HEK293T (cell line): Measurements from ENCODE around the gene ADGRL3.

Source experiments
- CTCF ChIA-PET: fragments of 350-600 bp; formaldehyde crosslinking; extraction: SDS; loops from one replicate; lab custom pipeline; 2021; ENCODE audit warnings: antibody characterized with exemption, inconsistent platforms; lab: Yijun Ruan, JAX
- POLR2A ChIA-PET: fragments of 350-600 bp; formaldehyde crosslinking; extraction: SDS; loops from one replicate; lab custom pipeline; 2020; ENCODE audit warnings: antibody characterized with exemption, inconsistent platforms; lab: Yijun Ruan, JAX
- DNase-seq: peaks from one replicate; pipeline ENCODE4 v3.0.0; 2012; ENCODE audit warnings: mixed read lengths; ENCODE audit errors: extremely low spot score
- ARNT ChIP-seq: fragments of 450-650 bp; IDR thresholded peaks from 2 replicates; pipeline ENCODE4 v1.6.1; 2017; ENCODE audit warnings: mild to moderate bottlenecking
- BHLHE40 ChIP-seq: fragments of 450-650 bp; IDR thresholded peaks from 2 replicates; pipeline ENCODE4 v1.6.1; 2016; ENCODE audit warnings: mild to moderate bottlenecking, moderate library complexity, borderline replicate concordance
- CTBP1 ChIP-seq: fragments of 450-650 bp; IDR thresholded peaks from 2 replicates; pipeline ENCODE4 v1.6.1; 2016; ENCODE audit warnings: borderline replicate concordance
- ELF4 ChIP-seq: fragments of 450-650 bp; IDR thresholded peaks from 2 replicates; pipeline ENCODE4 v1.6.1; 2017; ENCODE audit warnings: antibody characterized with exemption
- FOXA1 ChIP-seq: fragments of 450-650 bp; IDR thresholded peaks from 2 replicates; pipeline ENCODE4 v1.6.1; 2016; ENCODE audit warnings: mild to moderate bottlenecking
- FOXK2 ChIP-seq: fragments of 450-650 bp; IDR thresholded peaks from 2 replicates; pipeline ENCODE4 v1.6.1; 2016; ENCODE audit warnings: mild to moderate bottlenecking
- FOXM1 ChIP-seq: fragments of 450-650 bp; IDR thresholded peaks from 2 replicates; pipeline ENCODE4 v1.6.1; 2017; ENCODE audit warnings: mild to moderate bottlenecking, borderline replicate concordance
- HDGF ChIP-seq: fragments of 450-650 bp; IDR thresholded peaks from 2 replicates; pipeline ENCODE4 v1.6.1; 2017; ENCODE audit warnings: antibody characterized with exemption, borderline replicate concordance
- L3MBTL2 ChIP-seq: fragments of 450-650 bp; conservative IDR thresholded peaks from 2 replicates; pipeline ENCODE4 v1.6.1; 2016; ENCODE audit warnings: mild to moderate bottlenecking
- LEF1 ChIP-seq: fragments of 450-650 bp; IDR thresholded peaks from 2 replicates; pipeline ENCODE4 v1.6.1; 2017; ENCODE audit warnings: mild to moderate bottlenecking, borderline replicate concordance
- NFRKB ChIP-seq: fragments of 450-650 bp; IDR thresholded peaks from 2 replicates; pipeline ENCODE4 v1.6.1; 2016; ENCODE audit warnings: mild to moderate bottlenecking, moderate library complexity
- SP1 ChIP-seq: fragments of 450-650 bp; IDR thresholded peaks from 2 replicates; pipeline ENCODE4 v1.6.1; 2017
- SUZ12 ChIP-seq: fragments of 450-650 bp; IDR thresholded peaks from 2 replicates; pipeline ENCODE4 v1.6.1; 2016; ENCODE audit warnings: mild to moderate bottlenecking
- TARDBP ChIP-seq: fragments of 450-650 bp; IDR thresholded peaks from 2 replicates; pipeline ENCODE4 v1.6.1; 2016
- ZNF384 ChIP-seq: fragments of 450-650 bp; IDR thresholded peaks from 2 replicates; pipeline ENCODE4 v1.6.1; 2016
- TF ChIP-seq, protein P1 (sequence below): fragments of 450-650 bp; IDR thresholded peaks from 2 replicates; pipeline ENCODE4 v1.6.1; 2016

Gene ADGRL3

DNA sequence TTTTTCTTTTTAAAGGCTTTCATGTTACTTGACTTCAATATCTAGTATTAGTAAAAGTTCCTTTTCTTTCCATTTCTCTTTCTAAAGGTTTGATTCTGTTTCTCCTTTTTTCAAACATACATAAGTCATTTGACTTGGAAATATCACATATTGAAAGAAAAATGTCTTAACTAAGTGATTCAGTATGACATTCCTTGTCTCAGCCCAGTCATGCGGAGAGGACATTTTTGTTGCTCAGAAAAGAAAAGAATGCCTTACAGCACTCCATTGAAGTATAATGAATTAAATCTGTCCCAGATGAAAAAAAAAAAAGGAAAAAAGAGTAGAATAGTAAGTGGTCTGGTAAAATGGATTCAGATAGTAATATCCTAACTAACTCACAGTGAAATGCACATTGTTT is 466.1 kb downstream of the ADGRL3 start:
- DNase-seq, result no peak
- ChIA-PET POLR2A (no interaction called here), CTCF (no interaction called here)
- TF ChIP-seq FOXK2 (no peak), ELF4 (no peak), BHLHE40 (no peak), LEF1 (no peak), ARNT (no peak), FOXA1 (no peak), SP1 (no peak), TARDBP (no peak), SUZ12 (no peak)
- TF ChIP-seq, protein P1, sequence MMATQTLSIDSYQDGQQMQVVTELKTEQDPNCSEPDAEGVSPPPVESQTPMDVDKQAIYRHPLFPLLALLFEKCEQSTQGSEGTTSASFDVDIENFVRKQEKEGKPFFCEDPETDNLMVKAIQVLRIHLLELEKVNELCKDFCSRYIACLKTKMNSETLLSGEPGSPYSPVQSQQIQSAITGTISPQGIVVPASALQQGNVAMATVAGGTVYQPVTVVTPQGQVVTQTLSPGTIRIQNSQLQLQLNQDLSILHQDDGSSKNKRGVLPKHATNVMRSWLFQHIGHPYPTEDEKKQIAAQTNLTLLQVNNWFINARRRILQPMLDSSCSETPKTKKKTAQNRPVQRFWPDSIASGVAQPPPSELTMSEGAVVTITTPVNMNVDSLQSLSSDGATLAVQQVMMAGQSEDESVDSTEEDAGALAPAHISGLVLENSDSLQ, result no peak

DNA sequence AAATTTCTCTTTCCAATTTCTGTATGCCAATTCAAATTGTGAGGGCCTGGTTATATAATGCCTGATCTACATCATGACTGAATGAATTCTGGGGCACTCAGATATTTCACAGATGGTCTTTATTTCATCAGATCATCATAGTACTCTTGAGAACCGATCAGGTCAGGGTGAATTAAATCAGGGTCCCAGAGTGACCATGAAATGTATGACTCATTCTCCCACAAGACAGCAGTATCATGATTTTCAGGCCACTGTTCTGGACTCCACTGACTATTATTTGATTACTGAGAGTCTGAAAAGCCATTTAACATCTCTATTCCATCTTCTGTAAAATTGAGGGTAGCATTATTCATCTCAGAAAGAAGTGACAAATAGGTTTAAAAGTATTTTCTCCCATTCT is 471.5 kb downstream of the ADGRL3 start:
- ChIA-PET CTCF (no interaction called here), POLR2A (no interaction called here)
- TF ChIP-seq FOXM1 (no peak), HDGF (no peak), ZNF384 (no peak), NFRKB (no peak), ELF4 (no peak), CTBP1 (no peak), SUZ12 (no peak)
- TF ChIP-seq, protein P1, result no peak
- no peak for DNase-seq

DNA sequence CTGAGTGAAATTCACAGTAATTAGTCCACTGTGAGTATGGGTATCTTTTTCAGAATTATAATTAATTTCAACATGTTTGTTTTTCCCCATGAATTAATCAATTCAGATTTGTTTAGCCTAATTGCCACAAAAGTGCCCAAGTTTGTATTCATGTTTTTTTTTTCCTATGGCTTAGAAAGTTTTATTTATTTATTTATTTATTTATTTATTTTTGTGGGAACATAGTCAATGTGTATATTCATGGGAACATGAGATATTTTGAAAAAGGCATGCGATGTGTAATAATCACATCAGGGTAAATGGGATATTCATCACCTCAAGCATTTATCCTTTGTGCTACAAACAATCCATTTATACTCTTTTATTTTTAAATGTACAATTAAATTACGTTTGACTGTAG is 475.3 kb downstream of the ADGRL3 start:
- CTCF ChIA-PET, result no interaction called here
- POLR2A ChIA-PET, result no interaction called here
- no peak for DNase-seq
- TF ChIP-seq SUZ12 (no peak), FOXA1 (no peak), CTBP1 (no peak), ELF4 (no peak), ZNF384 (no peak), LEF1 (no peak), TARDBP (no peak)

DNA sequence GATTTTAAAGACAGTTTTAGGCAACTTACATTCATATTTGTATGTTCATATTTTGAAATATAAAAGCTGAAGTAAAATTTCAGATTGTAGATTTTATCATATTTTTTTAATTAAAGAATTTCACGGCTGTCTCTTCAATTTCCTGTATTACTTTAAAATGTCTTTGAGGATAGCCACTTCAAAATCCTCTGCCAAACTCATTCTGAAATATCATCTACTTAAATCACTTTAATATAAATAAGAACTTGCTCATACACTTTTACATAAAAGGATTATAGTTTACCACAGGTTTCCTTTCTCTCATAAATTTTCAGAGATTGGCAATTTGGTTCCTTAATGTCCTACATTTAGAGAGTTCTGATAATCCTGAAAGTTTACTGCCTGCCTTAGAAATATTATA is 478.2 kb downstream of the ADGRL3 start:
- ChIA-PET POLR2A (no interaction called here), CTCF (no interaction called here)
- no peak for DNase-seq
- TF ChIP-seq FOXK2, result no peak
- no peak for TF ChIP-seq HDGF
- TF ChIP-seq SP1, result no peak
- no peak for TF ChIP-seq NFRKB
- no peak for TF ChIP-seq FOXA1
- TF ChIP-seq, protein P1, result no peak
- no peak for TF ChIP-seq TARDBP
- TF ChIP-seq LEF1, result no peak
- TF ChIP-seq FOXM1, result no peak
- TF ChIP-seq ARNT, result no peak
- no peak for TF ChIP-seq ZNF384

DNA sequence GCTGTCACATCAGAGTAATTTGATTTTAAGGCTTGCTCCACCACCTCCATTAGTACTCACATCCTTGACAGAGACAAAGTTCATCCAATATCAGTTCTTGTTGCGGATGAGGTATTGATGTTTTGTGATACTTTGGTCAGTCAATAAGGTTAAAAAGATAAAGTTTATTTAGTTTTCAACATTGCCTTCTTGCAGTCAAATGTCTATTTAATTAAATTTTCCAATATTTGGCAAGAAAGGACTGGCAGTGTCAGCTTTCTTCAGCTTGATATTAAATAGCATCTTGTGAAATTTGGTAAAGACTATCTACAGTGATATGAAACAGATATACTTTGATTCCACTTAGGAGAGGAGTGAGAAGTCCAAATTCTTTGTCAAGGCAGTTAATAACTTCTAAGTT is 493.4 kb downstream of the ADGRL3 start:
- CTCF ChIA-PET, result no interaction called here
- DNase-seq, result no peak
- TF ChIP-seq ELF4, result no peak
- POLR2A ChIA-PET, result no interaction called here

DNA sequence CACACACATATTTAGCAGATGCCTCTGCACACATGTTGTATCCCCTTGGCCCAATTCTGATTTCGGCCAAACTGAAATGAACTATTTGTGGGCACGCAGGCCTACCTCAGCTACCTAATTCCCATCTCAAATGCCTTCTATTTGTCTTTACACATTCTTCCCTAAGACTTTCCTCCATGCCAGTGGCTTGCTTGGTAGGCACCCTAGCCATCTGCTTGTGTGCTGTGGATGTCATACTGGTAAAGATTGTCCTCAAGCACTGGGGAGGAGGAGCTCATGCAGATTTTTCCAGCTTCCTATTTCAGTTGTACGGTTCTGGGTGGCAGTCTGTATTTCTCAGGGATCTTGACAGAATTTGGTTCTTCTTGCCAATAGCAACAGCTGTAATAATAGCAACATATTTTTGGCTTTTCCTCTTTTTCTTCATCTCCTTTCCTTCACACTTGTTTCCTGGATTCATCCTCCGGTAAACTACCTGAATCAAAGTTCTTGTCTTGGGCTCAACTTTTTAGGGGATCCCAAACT is 514.3 kb downstream of the ADGRL3 start:
- ChIA-PET POLR2A (no interaction called here), CTCF (no interaction called here)
- TF ChIP-seq HDGF (no peak), ZNF384 (no peak), SP1 (no peak), FOXK2 (no peak), FOXA1 (no peak), ARNT (no peak), LEF1 (no peak), TARDBP (no peak), BHLHE40 (no peak), CTBP1 (no peak), NFRKB (no peak), L3MBTL2 (no peak), ELF4 (no peak), SUZ12 (no peak)
- TF ChIP-seq, protein P1, result no peak
- no peak for DNase-seq

DNA sequence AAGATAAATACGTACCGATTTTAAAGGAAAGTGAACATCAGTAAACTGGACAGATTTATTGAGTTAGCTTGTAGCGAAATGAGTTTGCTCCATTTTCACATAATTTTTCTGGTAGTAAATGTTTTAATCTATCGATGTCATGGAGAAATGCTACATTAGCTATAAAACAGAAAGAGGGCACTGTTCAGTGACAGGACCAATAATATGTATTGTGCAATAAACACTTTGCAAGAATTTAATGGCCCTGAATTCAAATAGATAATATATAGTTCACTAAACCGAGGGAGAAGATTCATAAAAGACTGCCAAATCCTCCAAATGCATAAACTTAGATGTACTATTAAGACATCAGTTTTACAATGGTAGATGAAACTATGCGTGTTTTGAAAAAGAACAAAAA is 516.3 kb downstream of the ADGRL3 start:
- no peak for DNase-seq
- TF ChIP-seq, protein P1, result no peak
- TF ChIP-seq ARNT (no peak), HDGF (no peak), ZNF384 (no peak), FOXA1 (no peak), CTBP1 (no peak), FOXM1 (no peak), L3MBTL2 (no peak), BHLHE40 (no peak), ELF4 (no peak), SP1 (no peak), SUZ12 (no peak), FOXK2 (no peak), NFRKB (no peak), LEF1 (no peak), TARDBP (no peak)
- ChIA-PET CTCF (no interaction called here), POLR2A (no interaction called here)
